ENCODE data around the gene BLOC1S5.

- TF ChIP-seq POLR2A (IDR thresholded peaks at IDR 0.05) (no peak), CTCF (IDR thresholded peaks at IDR 0.05) (no peak), EP300 (IDR thresholded peaks at IDR 0.05) (no peak), POLR2AphosphoS5 (IDR thresholded peaks at IDR 0.05) (no peak)
These were observed 64.0 kb downstream of the BLOC1S5 start for GRCh38 chr6:8000188-8000596.

All from sigmoid colon (tissue), 4 donors.